Activated CD4-positive, CD25-positive, alpha-beta regulatory T cell (primary cell): ENCODE measurements around the gene TET1.
"Not testable (repeated sequence)": the region's sequence is repeated elsewhere in the genome, so short reads cannot be mapped to it uniquely, and the experiment has no call there.

Source experiments
- DNase-seq, 4 experiments: peaks; one replicate each; lab custom pipeline; 2025; lab: John Stamatoyannopoulos, UW

The TET1 gene

GRCh38 chr10:68564712-68565111, 4.6 kb downstream of the TET1 start:
- DNase-seq = no peak

DNA sequence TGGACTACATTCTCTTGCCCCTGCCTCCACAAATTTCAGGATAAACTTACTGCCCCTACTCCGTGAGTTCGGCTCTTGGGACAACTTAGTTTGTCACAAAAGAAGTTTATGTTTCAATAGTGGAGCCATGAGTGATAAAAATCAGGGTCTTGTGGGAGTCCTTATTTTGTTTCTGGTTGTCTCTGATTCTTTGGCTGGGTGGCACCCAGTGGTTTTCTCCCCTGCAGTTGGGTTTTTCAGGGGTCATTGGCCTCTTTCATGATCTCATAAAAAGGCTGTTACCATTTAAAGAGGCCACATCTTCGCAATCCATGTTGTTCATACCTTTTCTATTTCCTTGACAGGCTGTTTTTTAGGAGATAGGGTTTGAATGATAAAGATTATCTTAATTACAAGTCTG, 5.5 kb downstream of the TET1 start:
- no peak for DNase-seq

DNA sequence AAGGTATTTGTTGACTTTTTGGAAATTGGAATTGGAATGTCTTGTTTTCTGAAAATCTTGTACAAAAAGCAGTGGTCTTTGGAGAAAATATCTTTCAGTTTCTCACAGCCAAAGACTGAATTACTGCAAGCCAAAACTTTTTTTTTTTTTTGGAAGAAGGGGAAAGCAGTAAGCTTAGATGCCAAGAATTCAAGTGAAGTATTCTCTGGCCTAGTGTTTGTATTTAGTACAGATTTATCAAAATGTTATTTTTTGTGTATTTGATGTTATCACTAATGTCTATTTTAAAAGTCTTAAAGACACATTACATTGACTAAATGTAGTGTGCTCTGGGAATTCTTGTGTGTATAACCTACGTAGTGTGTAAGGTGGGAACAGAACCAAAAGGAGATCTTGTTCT, 6.2 kb downstream of the TET1 start:
- DNase-seq = no peak

- no peak for DNase-seq
Measured at GRCh38 chr10:68566955-68567354, 6.8 kb downstream of the TET1 start.

DNA sequence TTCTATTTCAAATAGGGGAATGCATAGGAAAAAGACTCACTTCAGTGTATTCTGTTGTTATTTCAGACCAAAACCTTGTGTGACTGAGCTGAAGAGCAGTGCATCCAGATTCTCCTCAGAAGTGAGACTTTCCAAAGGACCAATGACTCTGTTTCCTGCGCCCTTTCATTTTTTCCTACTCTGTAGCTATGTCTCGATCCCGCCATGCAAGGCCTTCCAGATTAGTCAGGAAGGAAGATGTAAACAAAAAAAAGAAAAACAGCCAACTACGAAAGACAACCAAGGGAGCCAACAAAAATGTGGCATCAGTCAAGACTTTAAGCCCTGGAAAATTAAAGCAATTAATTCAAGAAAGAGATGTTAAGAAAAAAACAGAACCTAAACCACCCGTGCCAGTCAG, 12.0 kb downstream of the TET1 start:
- DNase-seq = no peak

DNA sequence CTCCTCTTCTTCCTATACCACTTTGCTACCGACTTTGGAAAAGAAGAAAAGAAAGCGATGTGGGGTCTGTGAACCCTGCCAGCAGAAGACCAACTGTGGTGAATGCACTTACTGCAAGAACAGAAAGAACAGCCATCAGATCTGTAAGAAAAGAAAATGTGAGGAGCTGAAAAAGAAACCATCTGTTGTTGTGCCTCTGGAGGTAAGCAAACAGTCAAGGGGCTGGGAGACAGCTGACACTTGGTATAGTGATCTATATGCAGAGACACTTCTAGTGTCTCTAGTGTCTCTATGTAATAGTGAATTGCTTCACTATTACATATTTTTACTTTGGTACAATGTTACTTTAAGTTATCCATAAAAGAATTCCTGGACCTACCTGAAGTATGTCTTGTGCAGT, 13.9 kb downstream of the TET1 start:
- DNase-seq = no peak

DNA sequence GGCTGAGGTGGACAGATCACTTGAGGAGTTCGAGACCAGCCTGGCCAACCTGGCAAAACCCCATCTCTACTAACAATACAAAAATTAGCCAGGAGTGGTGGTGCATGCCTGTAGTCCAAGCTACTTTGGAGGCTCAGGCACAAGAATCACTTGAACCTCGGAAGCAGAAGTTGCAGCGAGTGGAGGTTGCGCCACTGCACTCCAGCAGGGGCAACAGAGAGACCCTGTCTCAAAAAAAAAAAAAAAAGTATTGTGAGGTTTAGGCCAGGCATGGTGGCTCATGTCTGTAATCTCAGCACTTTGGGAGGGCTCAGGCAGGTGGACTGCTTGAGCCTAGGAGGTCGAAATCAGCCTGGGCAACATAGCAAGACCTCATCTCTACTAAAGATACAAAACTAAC, 16.0 kb downstream of the TET1 start:
- DNase-seq = no peak

DNA sequence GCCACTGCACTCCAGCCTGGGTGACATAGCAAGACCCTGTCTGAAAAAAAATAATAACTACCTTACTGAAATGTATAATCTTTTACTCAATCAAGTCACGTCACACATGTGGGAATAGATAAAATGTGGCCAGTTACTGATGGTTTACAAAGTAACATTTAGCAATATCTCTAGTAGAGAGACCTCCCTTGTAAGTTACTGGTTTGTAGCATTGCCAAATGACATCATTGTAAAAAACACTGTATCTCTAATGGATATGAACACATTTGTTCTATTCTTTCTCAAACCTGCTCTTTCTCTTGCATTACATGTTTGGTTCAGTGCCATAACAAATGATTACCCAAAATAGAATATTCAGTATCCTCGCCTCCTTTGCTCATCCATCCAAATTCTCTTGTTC, 18.8 kb downstream of the TET1 start:
- no peak for DNase-seq

DNA sequence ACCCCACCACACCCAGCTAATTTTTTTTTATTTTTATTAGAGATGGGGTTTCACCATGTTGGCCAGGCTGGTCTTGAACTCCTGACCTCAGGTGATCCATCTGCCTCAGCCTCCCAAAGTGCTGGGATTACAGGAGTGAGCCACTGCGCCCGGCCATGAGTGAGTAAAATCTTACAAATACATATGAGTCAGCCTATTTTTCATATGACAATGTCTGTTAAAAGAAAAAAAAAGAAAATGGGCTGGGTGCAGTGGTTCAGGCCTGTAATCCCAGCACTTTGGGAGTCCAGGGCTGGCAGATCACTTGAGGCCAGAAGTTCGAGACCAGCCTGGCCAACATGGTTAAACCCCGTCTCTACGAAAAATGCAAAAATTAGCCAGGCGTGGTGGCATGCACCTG, 24.1 kb downstream of the TET1 start:
- not testable (repeated sequence) for DNase-seq

DNA sequence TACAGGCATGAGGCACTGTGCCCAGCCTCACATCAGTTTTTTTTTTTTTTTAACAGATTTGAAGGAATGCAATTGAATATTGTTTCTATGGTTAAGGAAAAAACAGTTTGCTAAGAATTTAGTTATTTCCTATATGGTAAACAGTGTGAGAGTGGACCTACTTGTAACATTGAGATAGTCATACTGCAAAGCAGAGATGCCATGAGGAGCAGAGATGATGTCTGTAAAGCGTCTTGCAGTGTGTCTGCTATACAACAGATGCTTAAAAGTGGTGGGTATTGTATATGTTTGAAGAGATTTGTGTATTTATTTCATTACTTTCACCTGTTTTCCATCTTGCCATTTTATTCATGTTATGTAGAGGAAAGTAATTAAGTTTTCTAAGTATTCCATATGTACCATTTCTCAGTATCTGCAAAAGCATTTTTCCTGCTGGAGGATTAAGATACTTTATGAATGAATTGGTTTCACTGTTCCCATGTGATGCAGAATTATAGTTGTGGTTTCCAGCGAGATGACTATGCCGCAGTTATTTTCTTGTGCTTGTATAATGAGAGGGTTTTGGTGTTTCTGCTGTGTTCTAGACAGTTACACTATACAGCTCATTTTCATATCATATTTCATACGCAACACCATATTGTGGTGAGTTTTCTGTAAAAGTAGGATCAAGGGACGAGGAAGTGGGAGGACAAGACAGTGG, 26.6 kb downstream of the TET1 start:
- DNase-seq = no peak

DNA sequence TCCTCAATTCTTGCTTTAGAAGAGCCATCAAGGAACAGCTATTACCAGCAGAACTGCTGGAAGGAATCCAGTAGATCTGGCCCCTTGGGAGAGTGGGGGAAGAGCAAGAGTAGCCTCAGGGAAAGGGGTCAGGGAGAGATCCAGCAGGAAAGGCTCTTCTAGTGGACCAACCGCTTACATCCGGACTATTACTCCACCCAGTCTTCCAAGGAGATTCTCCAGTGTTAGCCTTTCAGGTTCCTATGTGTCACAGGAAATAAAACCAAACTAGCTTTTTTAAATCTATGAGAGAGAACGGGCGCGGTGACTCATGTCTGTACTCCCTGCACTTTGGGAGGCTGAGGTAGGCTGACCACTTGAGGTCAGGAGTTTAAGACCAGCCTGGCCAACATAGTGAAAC, 34.3 kb downstream of the TET1 start:
- DNase-seq = no peak

DNA sequence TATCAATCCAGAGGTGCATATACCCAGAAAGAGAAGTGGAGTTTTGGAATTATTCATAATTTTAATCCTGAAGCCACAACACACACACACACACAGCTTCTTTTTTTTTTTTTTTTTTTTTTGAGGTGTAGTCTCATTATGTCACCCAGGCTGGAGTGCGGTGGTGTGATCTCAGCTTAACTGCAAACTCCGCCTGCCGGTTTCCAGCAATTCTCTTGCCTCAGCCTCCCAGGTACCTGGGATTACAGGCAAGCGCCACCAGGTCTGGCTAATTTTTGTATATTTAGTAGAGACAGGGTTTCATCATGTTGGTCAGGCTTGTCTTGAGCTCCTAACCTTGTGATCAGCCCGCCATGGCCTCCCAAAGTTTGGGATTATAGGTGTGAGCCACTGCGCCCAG, 35.4 kb downstream of the TET1 start:
- DNase-seq = no peak

DNA sequence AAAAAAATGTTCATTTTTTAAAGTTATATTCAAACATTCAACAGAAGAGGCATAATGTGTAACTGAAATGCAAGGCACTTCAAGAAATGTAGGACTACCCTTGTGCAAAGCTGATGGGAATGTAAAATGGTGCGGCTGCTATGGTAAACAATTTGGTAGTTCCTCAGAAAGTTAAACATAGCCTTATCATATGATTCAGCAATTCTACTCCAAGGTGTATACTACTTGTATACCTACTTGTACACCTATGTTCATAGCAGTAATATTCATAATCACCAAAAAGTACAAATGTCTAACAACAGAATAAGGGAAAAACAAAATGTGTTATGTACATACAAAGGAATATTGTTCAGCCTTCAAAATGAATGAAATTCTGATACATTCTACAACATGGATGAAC, 37.3 kb downstream of the TET1 start:
- no peak for DNase-seq

GRCh38 chr10:68598978-68599770, 39.0 kb downstream of the TET1 start:
- no peak for DNase-seq

DNA sequence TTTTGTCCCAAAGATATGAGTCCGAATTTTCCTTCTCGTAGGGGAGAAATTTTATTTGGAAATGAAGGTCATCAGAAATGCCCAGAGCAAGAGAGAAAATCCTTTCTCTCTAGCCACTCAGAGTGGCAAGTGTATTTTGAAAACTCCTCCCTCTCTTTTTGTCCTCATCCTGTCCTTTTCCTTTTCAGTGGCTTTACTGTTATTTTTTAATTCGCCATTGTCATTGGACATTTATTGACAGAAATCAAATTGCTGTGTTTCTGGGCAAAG, 39.6 kb downstream of the TET1 start:
- no peak for DNase-seq

DNA sequence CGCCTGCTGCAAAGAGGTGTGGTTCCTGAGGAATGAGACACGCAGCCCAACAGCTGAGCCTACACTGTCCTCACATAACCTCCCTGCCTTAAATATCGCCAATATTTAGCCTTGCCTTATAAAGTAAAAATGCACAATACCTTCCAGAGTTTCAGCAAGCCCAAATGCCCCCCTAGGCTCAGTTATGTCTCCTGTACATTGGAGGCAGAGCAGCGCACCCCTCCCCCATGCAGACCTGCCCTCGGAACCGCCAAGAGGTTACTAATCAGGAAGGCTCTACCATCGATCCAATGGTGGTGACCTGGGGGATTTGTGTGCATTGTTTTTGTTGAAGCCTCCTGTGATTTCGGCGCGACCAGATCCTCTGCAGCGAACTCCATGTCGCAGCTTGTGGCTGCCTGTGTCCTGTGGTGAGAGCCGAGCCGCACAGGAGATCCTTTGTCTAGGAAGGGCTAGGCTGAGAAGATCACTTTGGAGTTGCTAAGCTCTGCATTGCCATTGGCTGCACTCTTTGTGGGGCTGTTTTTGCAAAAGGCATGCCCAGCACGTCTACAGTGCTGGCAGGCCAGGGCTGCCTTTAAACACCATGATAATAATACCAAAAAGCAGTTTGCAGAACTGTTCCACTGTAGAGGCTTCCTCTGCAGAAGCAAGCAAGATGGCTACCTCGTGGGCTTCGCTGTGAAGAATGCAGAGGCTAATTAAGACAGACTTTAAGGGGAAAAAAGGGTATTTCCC, 40.1 kb downstream of the TET1 start:
- peak in 2 of 4 experiments; percentile 3 to 20 for DNase-seq

DNA sequence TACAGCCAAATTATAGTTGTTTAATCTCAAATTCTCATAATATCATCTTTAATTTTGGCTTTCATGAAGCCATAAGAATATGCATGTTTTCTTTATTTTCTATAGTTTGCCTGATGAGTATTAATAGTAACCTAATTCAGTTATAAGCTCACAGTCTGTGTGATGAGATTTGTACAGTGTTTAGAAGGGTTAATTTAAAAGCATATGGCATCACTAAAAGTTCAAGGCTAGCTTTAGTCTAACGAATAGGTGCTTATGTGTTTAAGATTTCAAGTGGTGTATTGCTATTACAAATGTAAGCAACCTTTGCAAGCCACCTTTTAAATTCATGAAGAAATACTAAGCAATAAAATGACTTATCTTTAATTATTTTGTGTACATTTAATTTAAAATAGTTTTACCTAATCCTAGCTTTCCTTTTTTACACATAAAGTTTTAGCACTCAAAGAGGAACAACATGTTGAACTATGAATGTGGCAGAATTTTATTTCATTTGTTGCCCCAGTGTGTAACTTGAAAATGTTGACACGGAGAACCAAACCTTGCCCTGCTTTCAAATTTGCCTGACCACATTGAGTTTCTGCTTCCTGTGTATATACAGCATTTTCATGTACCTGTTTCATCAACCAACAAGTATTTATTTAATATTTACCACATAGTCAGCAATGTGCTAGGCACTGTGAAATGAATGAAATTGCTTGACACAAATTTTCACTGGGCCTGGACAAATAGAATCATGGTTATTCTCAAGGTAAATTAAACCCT, 41.5 kb downstream of the TET1 start:
- no peak for DNase-seq

GRCh38 chr10:68602434-68602833, 42.3 kb downstream of the TET1 start:
- no peak for DNase-seq

- DNase-seq = no peak
Measured at GRCh38 chr10:68603766-68604165, 43.6 kb downstream of the TET1 start.

- DNase-seq = no peak
Measured at GRCh38 chr10:68604441-68604840, 44.3 kb downstream of the TET1 start.

DNA sequence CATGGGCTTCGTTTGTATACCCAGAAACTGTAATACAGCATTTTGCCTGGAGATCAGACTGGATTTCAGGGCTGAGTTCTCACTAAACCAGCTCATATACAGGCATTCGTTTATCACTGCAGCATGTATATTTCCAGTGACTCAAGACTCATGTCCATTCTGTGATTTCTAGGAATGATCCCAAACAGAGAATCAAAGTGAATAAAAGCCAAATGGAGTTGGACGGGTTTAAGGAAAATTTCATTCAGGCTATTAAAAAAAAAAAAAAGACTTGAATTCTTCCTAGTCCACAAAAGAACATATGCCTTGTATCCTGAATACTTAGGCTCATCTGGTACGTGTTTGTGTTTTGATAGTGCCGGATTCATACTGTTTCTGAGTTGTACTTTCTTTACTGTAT, 46.8 kb downstream of the TET1 start:
- DNase-seq = no peak

- DNase-seq = not testable (repeated sequence)
Measured at GRCh38 chr10:68610023-68610422, 49.9 kb downstream of the TET1 start.

DNA sequence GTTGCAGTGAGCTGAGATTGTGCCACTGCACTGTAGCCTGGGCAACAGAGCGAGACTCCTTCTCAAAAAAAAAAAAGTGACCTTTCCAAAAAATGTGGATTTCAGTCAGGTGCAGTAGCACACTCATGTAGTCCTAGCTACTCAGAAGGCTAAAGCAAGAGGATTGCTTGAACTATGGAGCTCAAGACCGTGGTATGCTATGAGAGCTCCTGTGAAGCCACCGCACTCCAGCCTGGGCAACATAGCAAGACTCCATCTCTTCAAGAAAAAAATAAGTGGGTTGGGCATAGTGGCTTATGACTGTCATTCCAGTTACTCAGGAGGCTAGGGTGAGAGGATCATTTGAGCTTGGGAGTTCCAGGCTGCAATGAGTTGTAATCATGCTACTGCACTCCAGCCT, 51.1 kb downstream of the TET1 start:
- DNase-seq = no peak
